CD4-positive, CD25-positive, alpha-beta regulatory T cell (primary cell): ENCODE data around the gene PSMF1. TPM values are rescaled to one million over a fixed set of nuclear protein-coding genes. Genes with fewer than 3 reads are reported as not detected.
A peak's percentile ranks its signal among the peaks of the same experiment; 100 is the strongest.

ENCODE experiments used
- ATAC-seq, 2 donors: fragments of 150-1000 bp; cut with Tn5 transposase; one replicate each; pipeline ENCODE4 v1.10.0; 2021; ENCODE audit warnings: low read depth in 2 of 2, moderate number of reproducible peaks in 2 of 2, moderate library complexity in 1 of 2
- DNase-seq, 3 donors: peaks; one replicate each; pipeline versions ENCODE4 v3.0.0 to v3.0.0-alpha.2; 2012 to 2022; ENCODE audit warnings: mixed read lengths in 1 of 3
- H3K27ac ChIP-seq: one replicate; pipeline ENCODE4 v1.7.0; 2013; ENCODE audit warnings: mild to moderate bottlenecking, low read length; ENCODE audit not compliant: insufficient read depth, poor library complexity, severe bottlenecking
- H3K27me3 ChIP-seq: one replicate; pipeline ENCODE4 v1.7.0; 2013; ENCODE audit warnings: low read length; ENCODE audit not compliant: control insufficient read depth, insufficient read depth
- H3K36me3 ChIP-seq: one replicate; pipeline ENCODE4 v1.7.0; 2013; ENCODE audit warnings: mild to moderate bottlenecking, low read length, moderate library complexity; ENCODE audit not compliant: control insufficient read depth, insufficient read depth
- H3K4me1 ChIP-seq: 2 replicates; pipeline ENCODE4 v1.7.0; 2013; ENCODE audit warnings: mild to moderate bottlenecking, low read length; ENCODE audit not compliant: insufficient read depth, control insufficient read depth, poor library complexity, severe bottlenecking
- H3K4me3 ChIP-seq: one replicate; pipeline ENCODE4 v1.7.0; 2013; ENCODE audit warnings: low read depth, mild to moderate bottlenecking, low read length, moderate library complexity
- H3K9me3 ChIP-seq, 2 experiments: 1 replicate in 1 of 2; 2 replicates in 1 of 2; pipeline ENCODE4 v1.7.0; 2013; ENCODE audit warnings: low read length in 2 of 2, mild to moderate bottlenecking in 1 of 2, moderate library complexity in 1 of 2; ENCODE audit not compliant: control insufficient read depth in 2 of 2
- H3K27ac Mint-ChIP-seq, 3 donors: one replicate each; pipeline ENCODE4 v1.8.0; 2020 to 2022; ENCODE audit warnings: mild to moderate bottlenecking in 3 of 3, mixed read lengths in 3 of 3, moderate library complexity in 2 of 3
- H3K27me3 Mint-ChIP-seq: one replicate; pipeline ENCODE4 v1.8.0; 2022; ENCODE audit warnings: mild to moderate bottlenecking, mixed read lengths
- H3K36me3 Mint-ChIP-seq: one replicate; pipeline ENCODE4 v1.8.0; 2020; ENCODE audit warnings: mixed read lengths
- H3K4me1 Mint-ChIP-seq, 4 donors: one replicate each; pipeline ENCODE4 v1.8.0; 2020 to 2022; ENCODE audit warnings: mixed read lengths in 4 of 4, mild to moderate bottlenecking in 1 of 4
- H3K4me3 Mint-ChIP-seq, 4 donors: one replicate each; pipeline ENCODE4 v1.8.0; 2020 to 2022; ENCODE audit warnings: mild to moderate bottlenecking in 4 of 4, mixed read lengths in 4 of 4, moderate library complexity in 3 of 4
- H3K9me3 Mint-ChIP-seq, 7 donors: one replicate each; pipeline ENCODE4 v1.8.0; 2020 to 2022; ENCODE audit warnings: mixed read lengths in 7 of 7, mild to moderate bottlenecking in 3 of 7, moderate library complexity in 2 of 7
- polyA plus RNA-seq, 4 donors: library from polyadenylated mRNA; unstranded; fragments of 300-500 nt; fragmentation: Illumina TruSeq; gene quantifications; one replicate each; pipeline ENCODE4 v1.2.3, GENCODE V29; 2021
- total RNA-seq: library from RNA; stranded (reverse); gene quantifications from one replicate; pipeline ENCODE4 v1.2.3, GENCODE V29; 2022

PSMF1 gene
- total and polyA plus RNA-seq, 5 donors from 2014 or later = 114 to 202 (median 159) TPM

GRCh38 chr20:1202762-1203504, 84.5 kb downstream of the PSMF1 start, which contains the start of gene C20orf202:
Gene C20orf202, plus strand, starts transcription at chr20:1203454. Its CDS starts 132 bp downstream, at chr20:1203586.
- Histone ChIP-seq H3K4me3 (no peak within 1 kb of the TSS), H3K27me3 (no peaks in the 10 kb centered on the region), H3K27ac (no peak within 1 kb of the TSS), H3K36me3 (no peaks in the 10 kb centered on the region), H3K9me3 (no peaks in the 10 kb centered on the region), H3K4me1 (no peaks in the 10 kb centered on the region)
- Mint-ChIP-seq H3K9me3 (peaks cover 0 to 2% (median 0%) of the 10 kb centered on the region in 7 donors), H3K36me3 (no peaks in the 10 kb centered on the region), H3K27ac (peak within 1 kb of the TSS in 1 of 3 donors; percentile 48), H3K27me3 (peaks cover 14% of the 10 kb centered on the region), H3K4me3 (no peak within 1 kb of the TSS), H3K4me1 (peaks cover 0 to 6% (median 4%) of the 10 kb centered on the region in 4 donors)
- ATAC-seq (no peak), DNase-seq (no peak)

- no peaks in the 10 kb centered on the region for H3K9me3 ChIP-seq
- ATAC-seq (no peak), DNase-seq (no peak)
- H3K4me3 ChIP-seq = no peak overlapping the region
- H3K4me3 Mint-ChIP-seq = no peak overlapping the region
- no peaks in the 10 kb centered on the region for H3K27me3 ChIP-seq
- H3K4me1 ChIP-seq = no peaks in the 10 kb centered on the region
- no peaks in the 10 kb centered on the region for H3K36me3 Mint-ChIP-seq
- peaks cover 19% of the 10 kb centered on the region for H3K27me3 Mint-ChIP-seq
- H3K27ac ChIP-seq = no peak overlapping the region
- H3K4me1 Mint-ChIP-seq = peaks cover 0 to 6% (median 4%) of the 10 kb centered on the region in 4 donors
- peak overlapping the region in 1 of 3 donors; percentile 48 for H3K27ac Mint-ChIP-seq
- peaks cover 0 to 2% (median 0%) of the 10 kb centered on the region in 7 donors for H3K9me3 Mint-ChIP-seq
- H3K36me3 ChIP-seq = no peaks in the 10 kb centered on the region
These were observed 85.2 kb downstream of the PSMF1 start for GRCh38 chr20:1203630-1204029.

GRCh38 chr20:1204113-1204512, 85.7 kb downstream of the PSMF1 start:
- H3K27me3 ChIP-seq = no peaks in the 10 kb centered on the region
- H3K4me3 ChIP-seq = no peak overlapping the region
- H3K36me3 ChIP-seq = no peaks in the 10 kb centered on the region
- peaks cover 0 to 2% (median 0%) of the 10 kb centered on the region in 7 donors for H3K9me3 Mint-ChIP-seq
- H3K27me3 Mint-ChIP-seq = peaks cover 19% of the 10 kb centered on the region
- no peaks in the 10 kb centered on the region for H3K36me3 Mint-ChIP-seq
- no peak overlapping the region for H3K27ac ChIP-seq
- no peak overlapping the region for H3K27ac Mint-ChIP-seq
- ATAC-seq (no peak), DNase-seq (no peak)
- peaks cover 0 to 6% (median 4%) of the 10 kb centered on the region in 4 donors for H3K4me1 Mint-ChIP-seq
- H3K4me3 Mint-ChIP-seq = no peak overlapping the region
- no peaks in the 10 kb centered on the region for H3K9me3 ChIP-seq
- no peaks in the 10 kb centered on the region for H3K4me1 ChIP-seq

- Histone ChIP-seq H3K9me3 (no peaks in the 10 kb centered on the region), H3K27ac (no peak overlapping the region), H3K4me3 (no peak overlapping the region), H3K27me3 (peaks cover 3% of the 10 kb centered on the region), H3K36me3 (no peaks in the 10 kb centered on the region), H3K4me1 (no peaks in the 10 kb centered on the region)
- Mint-ChIP-seq H3K9me3 (peaks cover 0 to 2% (median 0%) of the 10 kb centered on the region in 7 donors), H3K27me3 (peaks cover 19% of the 10 kb centered on the region), H3K4me3 (no peak overlapping the region), H3K27ac (no peak overlapping the region), H3K4me1 (peaks cover 0 to 6% (median 4%) of the 10 kb centered on the region in 4 donors), H3K36me3 (no peaks in the 10 kb centered on the region)
- no peak for DNase-seq
- no peak for ATAC-seq
These were observed 86.2 kb downstream of the PSMF1 start for GRCh38 chr20:1204576-1204975.

- no peak for ATAC-seq
- DNase-seq = no peak
- Histone ChIP-seq H3K4me1 (no peaks in the 10 kb centered on the region), H3K4me3 (no peak overlapping the region), H3K27me3 (peaks cover 3% of the 10 kb centered on the region), H3K36me3 (no peaks in the 10 kb centered on the region), H3K9me3 (no peaks in the 10 kb centered on the region), H3K27ac (no peak overlapping the region)
- Mint-ChIP-seq H3K27me3 (peaks cover 26% of the 10 kb centered on the region), H3K4me3 (no peak overlapping the region), H3K27ac (no peak overlapping the region), H3K4me1 (no peaks in the 10 kb centered on the region), H3K9me3 (peaks cover 0 to 2% (median 0%) of the 10 kb centered on the region in 7 donors), H3K36me3 (no peaks in the 10 kb centered on the region)
These were observed 87.4 kb downstream of the PSMF1 start for GRCh38 chr20:1205802-1206201.

- H3K9me3 Mint-ChIP-seq = peaks cover 0 to 2% (median 0%) of the 10 kb centered on the region in 7 donors
- no peak overlapping the region for H3K4me3 ChIP-seq
- DNase-seq (no peak), ATAC-seq (no peak)
- peaks cover 33% of the 10 kb centered on the region for H3K27me3 Mint-ChIP-seq
- H3K27me3 ChIP-seq = peaks cover 3% of the 10 kb centered on the region
- H3K4me1 Mint-ChIP-seq = no peaks in the 10 kb centered on the region
- no peaks in the 10 kb centered on the region for H3K36me3 Mint-ChIP-seq
- H3K27ac ChIP-seq = no peak overlapping the region
- no peaks in the 10 kb centered on the region for H3K9me3 ChIP-seq
- H3K4me3 Mint-ChIP-seq = no peak overlapping the region
- H3K36me3 ChIP-seq = no peaks in the 10 kb centered on the region
- H3K27ac Mint-ChIP-seq = no peak overlapping the region
- H3K4me1 ChIP-seq = no peaks in the 10 kb centered on the region
These were observed 88.2 kb downstream of the PSMF1 start for GRCh38 chr20:1206366-1207148.

GRCh38 chr20:1207293-1207878, 89.0 kb downstream of the PSMF1 start:
- DNase-seq = no peak
- Histone ChIP-seq H3K9me3 (no peaks in the 10 kb centered on the region), H3K4me1 (no peaks in the 10 kb centered on the region), H3K27me3 (peaks cover 3% of the 10 kb centered on the region), H3K4me3 (no peak overlapping the region), H3K27ac (no peak overlapping the region), H3K36me3 (no peaks in the 10 kb centered on the region)
- Mint-ChIP-seq H3K9me3 (peaks cover 0 to 2% (median 0%) of the 10 kb centered on the region in 7 donors), H3K27ac (no peak overlapping the region), H3K4me1 (peaks cover 0 to 1% (median under 1%) of the 10 kb centered on the region in 4 donors), H3K4me3 (no peak overlapping the region), H3K36me3 (no peaks in the 10 kb centered on the region), H3K27me3 (peaks cover 33% of the 10 kb centered on the region)
- no peak for ATAC-seq
